Neural progenitor cell (in vitro differentiated cells): ENCODE measurements around the gene PSMD13. TPM values are rescaled to one million over a fixed set of nuclear protein-coding genes. Genes with fewer than 3 reads are reported as not detected.
A peak's percentile ranks its signal among the peaks of the same experiment; 100 is the strongest.

Source experiments
- DNase-seq: peaks from one replicate; pipeline ENCODE4 v3.0.0-alpha.2; 2016; ENCODE audit warnings: low spot score
- H2AFZ ChIP-seq: fragments of 200-600 bp; sonication (generic); replicated peaks from 2 replicates; pipeline ENCODE4 v1.6.1; 2016; ENCODE audit warnings: antibody characterized with exemption
- H3F3A ChIP-seq: fragments of 200-600 bp; sonication (generic); 2 replicates; pipeline ENCODE4 v1.6.1; 2016; ENCODE audit warnings: antibody characterized with exemption, low read depth
- H3K27ac ChIP-seq: fragments of 200-600 bp; sonication (generic); 2 replicates; pipeline ENCODE4 v1.5.1; 2016; ENCODE audit warnings: mild to moderate bottlenecking
- H3K27me3 ChIP-seq: fragments of 200-600 bp; sonication (generic); 2 replicates; pipeline ENCODE4 v1.6.1; 2016; ENCODE audit warnings: mild to moderate bottlenecking, moderate library complexity
- H3K36me3 ChIP-seq: fragments of 200-600 bp; sonication (generic); 2 replicates; pipeline ENCODE4 v1.5.1; 2016
- H3K4me1 ChIP-seq: fragments of 200-600 bp; sonication (generic); 2 replicates; pipeline ENCODE4 v1.6.1; 2016; ENCODE audit warnings: mixed run types
- H3K4me2 ChIP-seq: fragments of 200-600 bp; sonication (generic); 2 replicates; pipeline ENCODE4 v1.6.1; 2016
- H3K4me3 ChIP-seq: fragments of 200-600 bp; sonication (generic); 2 replicates; pipeline ENCODE4 v1.5.1; 2016
- H3K79me2 ChIP-seq: fragments of 200-600 bp; sonication (generic); 2 replicates; pipeline ENCODE4 v1.6.1; 2016; ENCODE audit warnings: low read depth
- H3K9ac ChIP-seq: fragments of 200-600 bp; sonication (generic); 2 replicates; pipeline ENCODE4 v1.6.1; 2016
- H3K9me3 ChIP-seq: fragments of 200-600 bp; sonication (generic); 2 replicates; pipeline ENCODE4 v1.5.1; 2016; ENCODE audit warnings: low read depth
- H4K20me1 ChIP-seq: fragments of 200-600 bp; sonication (generic); 2 replicates; pipeline ENCODE4 v1.6.1; 2016; ENCODE audit warnings: low read depth
- H3K27ac Mint-ChIP-seq: 3 replicates; pipeline ENCODE4 v1.8.0; 2021; ENCODE audit warnings: mixed read lengths
- H3K27me3 Mint-ChIP-seq: 2 replicates; pipeline ENCODE4 v1.8.0; 2022; ENCODE audit warnings: low read depth, mild to moderate bottlenecking, inconsistent platforms, moderate library complexity, mixed read lengths; ENCODE audit not compliant: insufficient read depth
- H3K36me3 Mint-ChIP-seq: 3 replicates; pipeline ENCODE4 v1.8.0; 2021; ENCODE audit warnings: mixed read lengths
- H3K4me1 Mint-ChIP-seq: 3 replicates; pipeline ENCODE4 v1.8.0; 2021; ENCODE audit warnings: mixed read lengths
- H3K4me3 Mint-ChIP-seq: 3 replicates; pipeline ENCODE4 v1.8.0; 2021; ENCODE audit warnings: mild to moderate bottlenecking, moderate library complexity, mixed read lengths
- H3K9me3 Mint-ChIP-seq: 3 replicates; pipeline ENCODE4 v1.8.0; 2020; ENCODE audit warnings: mixed read lengths
- EZH2 ChIP-seq: fragments of 200-600 bp; sonication (generic); IDR thresholded peaks from 2 replicates; pipeline ENCODE4 v1.6.1; 2017; ENCODE audit warnings: antibody characterized with exemption, mild to moderate bottlenecking, moderate library complexity
- EZH2phosphoT487 ChIP-seq: fragments of 200-600 bp; sonication (generic); IDR thresholded peaks from 2 replicates; pipeline ENCODE4 v1.6.1; 2017; ENCODE audit warnings: antibody characterized with exemption
- total RNA-seq: library from RNA; depleted of rRNA; stranded (reverse); fragments of >200 nt; gene quantifications from 2 replicates; pipeline ENCODE4 v1.2.3, GENCODE V29; 2015; ENCODE audit warnings: low replicate concordance
- TF ChIP-seq, protein P1 (sequence below): fragments of 200-600 bp; sonication (generic); IDR thresholded peaks from 2 replicates; pipeline ENCODE4 v1.5.1; 2017; ENCODE audit warnings: antibody characterized with exemption, mild to moderate bottlenecking

The PSMD13 gene
- total RNA-seq, 1 donor from 2014 or later, result 90.6 TPM

DNA sequence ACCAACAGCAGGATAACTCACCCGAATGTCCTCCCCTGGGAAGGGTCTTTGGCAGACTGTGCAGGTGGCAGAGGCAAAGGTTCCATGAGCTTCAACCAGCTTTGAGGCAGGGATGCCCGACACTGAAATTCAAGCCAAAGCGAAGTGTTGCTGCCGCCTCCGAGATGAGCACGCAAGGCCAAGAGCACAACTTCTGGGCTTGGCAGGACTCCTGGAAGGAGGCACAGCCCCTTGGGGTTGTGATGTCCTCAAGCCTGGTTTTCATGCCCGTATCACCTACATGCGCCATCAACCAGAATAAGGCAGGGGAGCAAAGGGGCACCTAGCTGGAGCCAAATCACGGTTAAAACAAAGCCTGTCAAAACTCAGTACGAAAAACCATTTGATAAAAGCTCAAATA lies 6.3 kb upstream of the PSMD13 start:
- no peaks in the 10 kb centered on the region for H3K9me3 Mint-ChIP-seq
- no peak overlapping the region for H3K4me3 Mint-ChIP-seq
- no peak for DNase-seq
- no peak for TF ChIP-seq EZH2phosphoT487
- TF ChIP-seq, protein P1, sequence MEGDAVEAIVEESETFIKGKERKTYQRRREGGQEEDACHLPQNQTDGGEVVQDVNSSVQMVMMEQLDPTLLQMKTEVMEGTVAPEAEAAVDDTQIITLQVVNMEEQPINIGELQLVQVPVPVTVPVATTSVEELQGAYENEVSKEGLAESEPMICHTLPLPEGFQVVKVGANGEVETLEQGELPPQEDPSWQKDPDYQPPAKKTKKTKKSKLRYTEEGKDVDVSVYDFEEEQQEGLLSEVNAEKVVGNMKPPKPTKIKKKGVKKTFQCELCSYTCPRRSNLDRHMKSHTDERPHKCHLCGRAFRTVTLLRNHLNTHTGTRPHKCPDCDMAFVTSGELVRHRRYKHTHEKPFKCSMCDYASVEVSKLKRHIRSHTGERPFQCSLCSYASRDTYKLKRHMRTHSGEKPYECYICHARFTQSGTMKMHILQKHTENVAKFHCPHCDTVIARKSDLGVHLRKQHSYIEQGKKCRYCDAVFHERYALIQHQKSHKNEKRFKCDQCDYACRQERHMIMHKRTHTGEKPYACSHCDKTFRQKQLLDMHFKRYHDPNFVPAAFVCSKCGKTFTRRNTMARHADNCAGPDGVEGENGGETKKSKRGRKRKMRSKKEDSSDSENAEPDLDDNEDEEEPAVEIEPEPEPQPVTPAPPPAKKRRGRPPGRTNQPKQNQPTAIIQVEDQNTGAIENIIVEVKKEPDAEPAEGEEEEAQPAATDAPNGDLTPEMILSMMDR, result no peak
- TF ChIP-seq EZH2, result no peak
- H3K9ac ChIP-seq, result no peak overlapping the region
- H2AFZ ChIP-seq, result no peak overlapping the region
- no peak overlapping the region for H3K27ac Mint-ChIP-seq
- H3K4me1 ChIP-seq, result peaks cover 4% of the 10 kb centered on the region
- H3K79me2 ChIP-seq, result peaks cover 8% of the 10 kb centered on the region
- H3K27ac ChIP-seq, result no peak overlapping the region
- no peaks in the 10 kb centered on the region for H3K36me3 ChIP-seq
- peaks cover 6% of the 10 kb centered on the region for H3K4me1 Mint-ChIP-seq
- H3K27me3 ChIP-seq, result no peaks in the 10 kb centered on the region
- H3K36me3 Mint-ChIP-seq, result peaks cover 12% of the 10 kb centered on the region
- H4K20me1 ChIP-seq, result no peaks in the 10 kb centered on the region
- H3K4me2 ChIP-seq, result no peak overlapping the region
- no peaks in the 10 kb centered on the region for H3K9me3 ChIP-seq
- peaks cover 4% of the 10 kb centered on the region for H3K27me3 Mint-ChIP-seq
- H3F3A ChIP-seq, result peaks cover 1% of the 10 kb centered on the region
- H3K4me3 ChIP-seq, result no peak overlapping the region

DNA sequence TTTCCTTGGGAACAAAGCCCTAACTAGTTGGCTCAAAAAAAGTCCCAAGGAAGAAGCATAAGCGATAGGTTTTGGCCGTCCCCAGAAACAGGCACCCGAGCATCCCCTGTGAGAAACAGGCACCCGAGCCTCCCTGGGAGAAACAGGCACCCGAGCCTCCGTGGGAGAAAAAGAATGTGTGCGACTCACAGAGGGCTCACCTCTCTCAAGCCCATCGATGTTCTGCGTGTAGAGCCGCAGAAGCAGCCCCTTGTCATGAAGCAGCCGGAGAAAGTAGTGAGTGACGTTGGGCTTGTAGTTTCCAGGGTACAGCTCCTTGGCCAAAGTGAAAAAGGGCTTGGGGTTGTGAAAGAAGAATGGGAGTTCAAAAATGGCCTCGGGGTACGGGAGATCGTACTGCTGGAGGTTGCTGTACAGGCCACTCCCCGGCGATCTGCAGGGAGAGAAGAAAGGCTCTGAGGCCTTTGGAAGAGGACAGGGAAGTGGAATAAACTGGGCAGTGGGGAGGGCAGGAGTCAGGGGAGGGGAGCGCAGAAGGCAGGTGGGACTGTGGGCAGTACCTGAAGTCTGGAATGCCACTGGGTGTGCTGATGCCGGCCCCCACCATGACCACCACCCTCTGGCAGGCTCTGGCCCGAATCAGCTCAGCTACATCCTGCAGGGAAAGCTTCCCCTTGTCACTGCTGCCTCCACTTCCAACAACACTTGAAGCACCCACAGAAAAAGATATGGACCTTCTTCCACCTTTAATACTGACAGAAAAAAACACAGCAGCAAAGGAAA lies 3.8 kb upstream of the PSMD13 start:
- peaks cover 11% of the 10 kb centered on the region for H3K36me3 Mint-ChIP-seq
- H3K27ac ChIP-seq, result no peak overlapping the region
- H3K4me1 ChIP-seq, result peaks cover 10% of the 10 kb centered on the region
- H3K4me1 Mint-ChIP-seq, result peaks cover 14% of the 10 kb centered on the region
- no peak overlapping the region for H3K9ac ChIP-seq
- H3K9me3 ChIP-seq, result no peaks in the 10 kb centered on the region
- no peak overlapping the region for H3K4me3 ChIP-seq
- no peak overlapping the region for H3K4me2 ChIP-seq
- H3K27ac Mint-ChIP-seq, result peak overlapping the region; percentile 51
- peaks cover 12% of the 10 kb centered on the region for H3F3A ChIP-seq
- peak overlapping the region; percentile 47 for H3K4me3 Mint-ChIP-seq
- H4K20me1 ChIP-seq, result peaks cover 6% of the 10 kb centered on the region
- no peaks in the 10 kb centered on the region for H3K36me3 ChIP-seq
- TF ChIP-seq, protein P1, result no peak
- TF ChIP-seq EZH2, result no peak
- no peaks in the 10 kb centered on the region for H3K9me3 Mint-ChIP-seq
- H3K27me3 ChIP-seq, result no peaks in the 10 kb centered on the region
- H3K27me3 Mint-ChIP-seq, result peaks cover 4% of the 10 kb centered on the region
- H3K79me2 ChIP-seq, result peaks cover 23% of the 10 kb centered on the region
- no peak for DNase-seq
- H2AFZ ChIP-seq, result no peak overlapping the region

DNA sequence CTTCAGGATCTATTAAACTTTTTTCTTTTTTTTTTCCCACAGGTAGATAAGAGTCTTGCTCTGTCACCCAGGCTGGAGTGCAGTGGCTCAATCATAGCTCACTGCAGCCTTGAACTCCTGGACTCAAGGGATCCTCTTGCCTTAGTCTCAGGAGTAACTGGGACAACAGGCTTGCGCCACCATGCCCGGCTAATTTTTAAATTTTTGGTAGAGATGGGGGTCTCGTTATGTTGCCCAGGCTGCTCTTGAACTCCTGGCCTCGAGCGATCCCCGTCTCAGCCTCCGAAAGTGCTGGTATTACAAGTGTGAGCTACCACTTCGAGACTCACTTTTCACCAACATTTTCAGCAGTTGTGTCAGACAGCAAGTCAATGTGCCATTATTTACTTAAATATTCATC lies 1.6 kb upstream of the PSMD13 start:
- Histone ChIP-seq H3K27me3 (no peaks in the 10 kb centered on the region), H2AFZ (no peak overlapping the region), H4K20me1 (peaks cover 11% of the 10 kb centered on the region), H3K9me3 (no peaks in the 10 kb centered on the region), H3F3A (peaks cover 12% of the 10 kb centered on the region), H3K79me2 (peaks cover 43% of the 10 kb centered on the region), H3K36me3 (no peaks in the 10 kb centered on the region), H3K27ac (no peak overlapping the region), H3K4me1 (peaks cover 12% of the 10 kb centered on the region), H3K9ac (peak overlapping the region; percentile 54), H3K4me2 (peak overlapping the region; percentile 91), H3K4me3 (peak overlapping the region; percentile 70)
- H3K27me3 Mint-ChIP-seq, result peaks cover 4% of the 10 kb centered on the region
- H3K9me3 Mint-ChIP-seq, result no peaks in the 10 kb centered on the region
- TF ChIP-seq, protein P1, result no peak
- no peak for TF ChIP-seq EZH2
- no peak for TF ChIP-seq EZH2phosphoT487
- DNase-seq, result no peak
- no peak overlapping the region for H3K27ac Mint-ChIP-seq
- H3K4me3 Mint-ChIP-seq, result peak overlapping the region; percentile 97
- peaks cover 23% of the 10 kb centered on the region for H3K4me1 Mint-ChIP-seq
- peaks cover 4% of the 10 kb centered on the region for H3K36me3 Mint-ChIP-seq
